ENCODE measurements around the gene LRRC71. TPM values are rescaled to one million over a fixed set of nuclear protein-coding genes. Genes with fewer than 3 reads are reported as not detected.

LRRC71 gene
- total RNA-seq, 1 experiment from 2014 or later: not detected

GRCh38 chr1:156889802-156890580 is 30.4 kb upstream of the LRRC71 start:
- H3K27ac Mint-ChIP-seq (ENCODE audit: low read depth, unreplicated experiment): no peak overlapping the region
- BruUV-seq (replicated peaks): no TSS peak
- TF ChIP-seq, protein P1, sequence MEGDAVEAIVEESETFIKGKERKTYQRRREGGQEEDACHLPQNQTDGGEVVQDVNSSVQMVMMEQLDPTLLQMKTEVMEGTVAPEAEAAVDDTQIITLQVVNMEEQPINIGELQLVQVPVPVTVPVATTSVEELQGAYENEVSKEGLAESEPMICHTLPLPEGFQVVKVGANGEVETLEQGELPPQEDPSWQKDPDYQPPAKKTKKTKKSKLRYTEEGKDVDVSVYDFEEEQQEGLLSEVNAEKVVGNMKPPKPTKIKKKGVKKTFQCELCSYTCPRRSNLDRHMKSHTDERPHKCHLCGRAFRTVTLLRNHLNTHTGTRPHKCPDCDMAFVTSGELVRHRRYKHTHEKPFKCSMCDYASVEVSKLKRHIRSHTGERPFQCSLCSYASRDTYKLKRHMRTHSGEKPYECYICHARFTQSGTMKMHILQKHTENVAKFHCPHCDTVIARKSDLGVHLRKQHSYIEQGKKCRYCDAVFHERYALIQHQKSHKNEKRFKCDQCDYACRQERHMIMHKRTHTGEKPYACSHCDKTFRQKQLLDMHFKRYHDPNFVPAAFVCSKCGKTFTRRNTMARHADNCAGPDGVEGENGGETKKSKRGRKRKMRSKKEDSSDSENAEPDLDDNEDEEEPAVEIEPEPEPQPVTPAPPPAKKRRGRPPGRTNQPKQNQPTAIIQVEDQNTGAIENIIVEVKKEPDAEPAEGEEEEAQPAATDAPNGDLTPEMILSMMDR (IDR thresholded peaks at IDR 0.05; ENCODE audit: unreplicated experiment): peak; percentile 96
- H3K36me3 Mint-ChIP-seq (ENCODE audit: insufficient read depth, unreplicated experiment): no peaks in the 10 kb centered on the region
- peak; percentile 91 for DNase-seq (ENCODE audit: unreplicated experiment)
- no peaks in the 10 kb centered on the region for H3K9me3 Mint-ChIP-seq (ENCODE audit: unreplicated experiment)
- intact Hi-C loops (cut with micrococcal nuclease): loop anchor here (1.0 kb wide), 6 partner anchors 30 to 263 kb away; partner anchors contain the start of gene NTRK1
- no peak overlapping the region for H3K4me3 Mint-ChIP-seq (ENCODE audit: unreplicated experiment)
- CTCF ChIA-PET: interaction anchor here (0.5 to 17.6 kb wide), 63 partner anchors 11 to 506 kb away, joined by 3 to 363 read pairs (median 5); partner anchors contain the start of genes INSRR, ISG20L2, LRRC71 and METTL25B
- POLR2A ChIA-PET: interaction anchor here (0.7 to 4.6 kb wide), 11 partner anchors 11 to 163 kb away, joined by 3 to 28 read pairs (median 4); partner anchors contain the start of genes ISG20L2, METTL25B and PRCC
- peaks cover 36% of the 10 kb centered on the region for H3K27me3 Mint-ChIP-seq (ENCODE audit: insufficient read depth, unreplicated experiment)
- H3K4me1 Mint-ChIP-seq (ENCODE audit: insufficient read depth, unreplicated experiment): peaks cover 2% of the 10 kb centered on the region

GRCh38 chr1:156892190-156893047 is 28.0 kb upstream of the LRRC71 start:
- peaks cover 18% of the 10 kb centered on the region for H3K27me3 Mint-ChIP-seq (ENCODE audit: insufficient read depth, unreplicated experiment)
- H3K4me3 Mint-ChIP-seq (ENCODE audit: unreplicated experiment): peak overlapping the region; percentile 56
- ChIA-PET CTCF (interaction anchor here (0.6 to 17.6 kb wide), 39 partner anchors 8 to 232 kb away, joined by 3 to 363 read pairs (median 6); partner anchors contain the start of genes HDGF, INSRR, ISG20L2 and LRRC71), POLR2A (interaction anchor here (0.8 to 4.6 kb wide), 4 partner anchors 25 to 165 kb away, joined by 4 to 28 read pairs (median 6); partner anchors contain the start of genes ISG20L2, METTL25B and PRCC)
- DNase-seq (ENCODE audit: unreplicated experiment): peak; percentile 88
- no peaks in the 10 kb centered on the region for H3K36me3 Mint-ChIP-seq (ENCODE audit: insufficient read depth, unreplicated experiment)
- peaks cover 26% of the 10 kb centered on the region for H3K4me1 Mint-ChIP-seq (ENCODE audit: insufficient read depth, unreplicated experiment)
- intact Hi-C loops (cut with micrococcal nuclease): loop anchor here (1.0 kb wide), 1 partner anchor 35 kb away; no protein-coding TSS in a partner anchor
- BruUV-seq (replicated peaks): no TSS peak
- TF ChIP-seq, protein P1 (IDR thresholded peaks at IDR 0.05; ENCODE audit: unreplicated experiment): peak; percentile 94
- H3K27ac Mint-ChIP-seq (ENCODE audit: low read depth, unreplicated experiment): no peak overlapping the region
- H3K9me3 Mint-ChIP-seq (ENCODE audit: unreplicated experiment): no peaks in the 10 kb centered on the region

- ChIA-PET CTCF (interaction anchor here (0.7 to 17.6 kb wide), 19 partner anchors 15 to 213 kb away, joined by 3 to 363 read pairs (median 22); partner anchors contain the start of genes INSRR, LRRC71 and NTRK1), POLR2A (interaction anchor here (1.6 kb wide), 1 partner anchor 126 kb away, joined by 5 read pairs; the partner anchor contains the start of gene PRCC)
- Mint-ChIP-seq H3K36me3 (ENCODE audit: insufficient read depth, unreplicated experiment) (no peaks in the 10 kb centered on the region), H3K4me3 (ENCODE audit: unreplicated experiment) (peak within 1 kb of the TSS; percentile 56), H3K9me3 (ENCODE audit: unreplicated experiment) (no peaks in the 10 kb centered on the region), H3K4me1 (ENCODE audit: insufficient read depth, unreplicated experiment) (peaks cover 32% of the 10 kb centered on the region), H3K27ac (ENCODE audit: low read depth, unreplicated experiment) (no peak within 1 kb of the TSS), H3K27me3 (ENCODE audit: insufficient read depth, unreplicated experiment) (peaks cover 12% of the 10 kb centered on the region)
- intact Hi-C loops (cut with micrococcal nuclease): no loop called here
- TF ChIP-seq, protein P1 (IDR thresholded peaks at IDR 0.05; ENCODE audit: unreplicated experiment): no peak
- DNase-seq (ENCODE audit: unreplicated experiment): no peak
- no TSS peak for BruUV-seq (replicated peaks)
These were observed 27.1 kb upstream of the LRRC71 start, which contains the start of gene PEAR1 for GRCh38 chr1:156893048-156893953. TSS of gene PEAR1 (plus strand) at chr1:156893718. CDS start at chr1:156903927, 10,209 bp downstream.
